ENCODE data around the gene MAN2A2. TPM values are rescaled to one million over a fixed set of nuclear protein-coding genes. Genes with fewer than 3 reads are reported as not detected.
"Not testable (repeated sequence)": the region's sequence is repeated elsewhere in the genome, so short reads cannot be mapped to it uniquely, and the experiment has no call there.

Gene MAN2A2
- total RNA-seq, 1 experiment from 2014 or later, result 27.4 TPM

GRCh38 chr15:90924375-90924774 is 21.3 kb downstream of the MAN2A2 start:
- H2AK5ac ChIP-seq (ENCODE audit: insufficient read length, low read length), result no peak overlapping the region
- H2BK20ac ChIP-seq (ENCODE audit: low read depth, low read length, poor library complexity, severe bottlenecking), result no peak overlapping the region
- H3K9ac ChIP-seq (ENCODE audit: extremely low read depth, insufficient read length, low read length), result no peak overlapping the region
- TF ChIP-seq CTCF (conservative IDR thresholded peaks at IDR 0.05), result no peak
- no peak overlapping the region for H3K23ac ChIP-seq (ENCODE audit: insufficient read length, low read depth, low read length)
- H2BK12ac ChIP-seq (ENCODE audit: insufficient read length, low read depth, low read length), result no peak overlapping the region
- H2BK5ac ChIP-seq (ENCODE audit: insufficient read length, low read length), result no peak overlapping the region
- H3K18ac ChIP-seq (ENCODE audit: insufficient read length, low read depth, low read length), result no peak overlapping the region
- peaks cover 0 to 18% (median 4%) of the 10 kb centered on the region in 3 experiments; a peak in 5 of 7 replicates for H3K36me3 Mint-ChIP-seq (ENCODE audit: insufficient read depth in 1 of 3, low read depth in 3 of 3)
- H3T11ph ChIP-seq (ENCODE audit: low read length), result no peak overlapping the region
- no peaks in the 10 kb centered on the region for H3K9me3 Mint-ChIP-seq
- H3K4me2 ChIP-seq (ENCODE audit: insufficient read depth, insufficient read length, low read length), result no peak overlapping the region
- H3K23me2 ChIP-seq (ENCODE audit: insufficient read length, low read depth, low read length, poor library complexity, severe bottlenecking), result no peaks in the 10 kb centered on the region
- H3K4me1 Mint-ChIP-seq, result peaks cover 7 to 14% of the 10 kb centered on the region in 2 experiments
- no peak overlapping the region for H3K27ac ChIP-seq (ENCODE audit: insufficient read length, low read depth, low read length)
- H3K56ac ChIP-seq (ENCODE audit: insufficient read length, low read depth, low read length), result no peak overlapping the region
- H3K9me3 ChIP-seq (ENCODE audit: control insufficient read depth, low read depth, low read length), result no peaks in the 10 kb centered on the region
- H3K79me2 ChIP-seq (ENCODE audit: insufficient read depth, low read length), result no peaks in the 10 kb centered on the region
- H4K20me1 ChIP-seq (ENCODE audit: control insufficient read depth, insufficient read depth, insufficient read length), result no peaks in the 10 kb centered on the region
- H2BK15ac ChIP-seq (ENCODE audit: low read depth, low read length), result no peak overlapping the region
- WGBS (ENCODE audit: extremely low coverage, insufficient read length, low lambda C conversion rate), result no CpG with 5 or more reads among the region's 5 CpGs
- H3K27ac Mint-ChIP-seq, result no peak overlapping the region
- no peaks in the 10 kb centered on the region for H3K79me1 ChIP-seq (ENCODE audit: insufficient read depth, low read depth, low read length, poor library complexity, severe bottlenecking)
- H2AFZ ChIP-seq (ENCODE audit: low read length), result no peak overlapping the region
- H2BK120ac ChIP-seq (ENCODE audit: low read depth, low read length, poor library complexity, severe bottlenecking), result no peak overlapping the region
- no peak overlapping the region for H3K4ac ChIP-seq (ENCODE audit: low read depth, low read length)
- no peak overlapping the region for H4K8ac ChIP-seq (replicated peaks; ENCODE audit: insufficient read length, low read depth, low read length)
- no peaks in the 10 kb centered on the region for H3K27me3 Mint-ChIP-seq (ENCODE audit: low read depth)
- H3K4me3 Mint-ChIP-seq, result no peak overlapping the region
- no peak for DNase-seq
- H4K91ac ChIP-seq (ENCODE audit: insufficient read length, low read depth, low read length), result no peak overlapping the region
- no peaks in the 10 kb centered on the region for H3K27me3 ChIP-seq (ENCODE audit: insufficient read depth, low read length)
- no peaks in the 10 kb centered on the region for H3K4me1 ChIP-seq (ENCODE audit: insufficient read depth, low read length)
- no peak overlapping the region for H4K5ac ChIP-seq (ENCODE audit: insufficient read length, low read depth, low read length)
- H3K14ac ChIP-seq (ENCODE audit: insufficient read depth, low read length), result no peak overlapping the region

GRCh38 chr15:90926766-90927165 is 23.7 kb downstream of the MAN2A2 start:
- Mint-ChIP-seq H3K4me1 (peaks cover 13 to 19% of the 10 kb centered on the region in 2 experiments), H3K27ac (peak overlapping the region in 1 of 3 experiments; percentile 55; a peak in 1 of 7 replicates)
- not testable (repeated sequence) for DNase-seq; H2AK5ac ChIP-seq (ENCODE audit: insufficient read length, low read length); H3K23me2 ChIP-seq (ENCODE audit: insufficient read length, low read depth, low read length, poor library complexity, severe bottlenecking); H2BK15ac ChIP-seq (ENCODE audit: low read depth, low read length); H3K79me1 ChIP-seq (ENCODE audit: insufficient read depth, low read depth, low read length, poor library complexity, severe bottlenecking); H3T11ph ChIP-seq (ENCODE audit: low read length); H3K9me3 Mint-ChIP-seq; H3K4me2 ChIP-seq (ENCODE audit: insufficient read depth, insufficient read length, low read length); H3K27me3 ChIP-seq (ENCODE audit: insufficient read depth, low read length); H2AFZ ChIP-seq (ENCODE audit: low read length); H3K14ac ChIP-seq (ENCODE audit: insufficient read depth, low read length); H2BK120ac ChIP-seq (ENCODE audit: low read depth, low read length, poor library complexity, severe bottlenecking); H4K5ac ChIP-seq (ENCODE audit: insufficient read length, low read depth, low read length); H3K27me3 Mint-ChIP-seq (ENCODE audit: low read depth); H2BK5ac ChIP-seq (ENCODE audit: insufficient read length, low read length); H2BK12ac ChIP-seq (ENCODE audit: insufficient read length, low read depth, low read length); H3K9ac ChIP-seq (ENCODE audit: extremely low read depth, insufficient read length, low read length); H3K56ac ChIP-seq (ENCODE audit: insufficient read length, low read depth, low read length); H4K91ac ChIP-seq (ENCODE audit: insufficient read length, low read depth, low read length); H4K20me1 ChIP-seq (ENCODE audit: control insufficient read depth, insufficient read depth, insufficient read length); H2BK20ac ChIP-seq (ENCODE audit: low read depth, low read length, poor library complexity, severe bottlenecking); H4K8ac ChIP-seq (replicated peaks; ENCODE audit: insufficient read length, low read depth, low read length); H3K79me2 ChIP-seq (ENCODE audit: insufficient read depth, low read length); H3K27ac ChIP-seq (ENCODE audit: insufficient read length, low read depth, low read length); H3K9me3 ChIP-seq (ENCODE audit: control insufficient read depth, low read depth, low read length); H3K18ac ChIP-seq (ENCODE audit: insufficient read length, low read depth, low read length); H3K4ac ChIP-seq (ENCODE audit: low read depth, low read length); H3K4me1 ChIP-seq (ENCODE audit: insufficient read depth, low read length); H3K23ac ChIP-seq (ENCODE audit: insufficient read length, low read depth, low read length); H3K36me3 Mint-ChIP-seq (ENCODE audit: insufficient read depth in 1 of 3, low read depth in 3 of 3); H3K4me3 Mint-ChIP-seq
- WGBS (ENCODE audit: extremely low coverage, insufficient read length, low lambda C conversion rate), result no CpG with 5 or more reads among the region's 10 CpGs

Data from H9 (cell line).